SHP77 treated with DMSO at 0.1 percent for 48 hours (cell line): ENCODE results near the gene CLCF1.
A peak's percentile ranks its signal among the peaks of the same experiment; 100 is the strongest.

ENCODE experiments used
- DNase-seq: peaks from one replicate; lab custom pipeline; 2025; lab: John Stamatoyannopoulos, UW

Gene CLCF1

GRCh38 chr11:67374571-67375281 is 1.3 kb upstream of the CLCF1 start:
- no peak for DNase-seq

- no peak for DNase-seq
Observed at GRCh38 chr11:67373648-67374570, 511 bp upstream of the CLCF1 start.

- no peak for DNase-seq
Observed at GRCh38 chr11:67372321-67372992, 941 bp downstream of the CLCF1 start.

GRCh38 chr11:67371911-67372320 is 1.5 kb downstream of the CLCF1 start:
- DNase-seq, result no peak

- DNase-seq, result peak; percentile 22
Observed at GRCh38 chr11:67371189-67371910, 2.0 kb downstream of the CLCF1 start.

- DNase-seq, result no peak
Observed at GRCh38 chr11:67370351-67371076, 2.9 kb downstream of the CLCF1 start.

- DNase-seq, result no peak
Observed at GRCh38 chr11:67369801-67370284, 3.6 kb downstream of the CLCF1 start.

- DNase-seq, result no peak
Observed at GRCh38 chr11:67369275-67369674, 4.1 kb downstream of the CLCF1 start.

- no peak for DNase-seq
Observed at GRCh38 chr11:67368621-67369020, 4.8 kb downstream of the CLCF1 start.

- no peak for DNase-seq
Observed at GRCh38 chr11:67367761-67368227, 5.6 kb downstream of the CLCF1 start.

GRCh38 chr11:67366961-67367760 is 6.2 kb downstream of the CLCF1 start:
- no peak for DNase-seq

- DNase-seq, result no peak
Observed at GRCh38 chr11:67366546-67366945, 6.9 kb downstream of the CLCF1 start.

GRCh38 chr11:67365736-67366444 is 7.5 kb downstream of the CLCF1 start:
- DNase-seq, result no peak

GRCh38 chr11:67364783-67365722 is 8.3 kb downstream of the CLCF1 start:
- no peak for DNase-seq

- no peak for DNase-seq
Observed at GRCh38 chr11:67364169-67364568, 9.2 kb downstream of the CLCF1 start.

- DNase-seq, result no peak
Observed at GRCh38 chr11:67357831-67358670, 15.3 kb downstream of the CLCF1 start.

GRCh38 chr11:67356864-67357561 is 16.4 kb downstream of the CLCF1 start:
- DNase-seq, result peak; percentile 70
